Ascending aorta (tissue), 2 donors: ENCODE results near the gene KAZALD1. TPM values are rescaled to one million over a fixed set of nuclear protein-coding genes. Genes with fewer than 3 reads are reported as not detected.

Experiments used
- DNase-seq, 2 donors: peaks; one replicate each; pipeline ENCODE4 v3.0.0-alpha.2; 2019; ENCODE audit warnings: low spot score in 2 of 2
- H3K27ac ChIP-seq, 2 donors: fragments of 200-600 bp; sonication (generic); one replicate each; pipeline ENCODE4 v1.5.1; 2016 to 2017; ENCODE audit warnings: mild to moderate bottlenecking in 1 of 2
- H3K27me3 ChIP-seq: fragments of 200-600 bp; sonication (generic); one replicate; pipeline ENCODE4 v1.5.1; 2017
- H3K36me3 ChIP-seq, 2 donors: fragments of 200-600 bp; sonication (generic); one replicate each; pipeline ENCODE4 v1.5.1; 2016
- H3K4me1 ChIP-seq, 2 donors: fragments of 200-600 bp; sonication (generic); one replicate each; pipeline ENCODE4 v1.5.1; 2016 to 2017; ENCODE audit warnings: mild to moderate bottlenecking in 1 of 2
- H3K4me3 ChIP-seq, 2 donors: fragments of 200-600 bp; sonication (generic); one replicate each; pipeline ENCODE4 v1.5.1; 2016 to 2017; ENCODE audit warnings: mild to moderate bottlenecking in 1 of 2
- H3K9me3 ChIP-seq, 2 donors: fragments of 200-600 bp; sonication (generic); one replicate each; pipeline ENCODE4 v1.5.1; 2016
- CTCF ChIP-seq, 3 experiments: fragments of 200-600 bp in 2 of 3; fragments of 450-650 bp in 1 of 3; sonication (generic) in 2 of 3; IDR thresholded peaks; one replicate each; pipeline ENCODE4 v1.5.1; 2016 to 2019; ENCODE audit warnings: antibody characterized with exemption in 3 of 3, mild to moderate bottlenecking in 1 of 3, moderate library complexity in 1 of 3
- intact Hi-C: fragments of 100-400 bp; cut with DNase I; formaldehyde crosslinking; loops from one replicate; pipeline ENCODE4 v1.15.1; 2023
- total RNA-seq: library from RNA; depleted of rRNA; stranded (reverse); fragments of >200 nt; gene quantifications from one replicate; pipeline ENCODE4 v1.1.0, GENCODE V29; 2016

The KAZALD1 gene
- total RNA-seq, 1 donor from 2014 or later = 5.7 TPM

GRCh38 chr10:101019440-101019703 lies 42.4 kb upstream of the KAZALD1 start:
- intact Hi-C loops = loop anchor here (1.0 kb wide), 1 partner anchor 48 kb away; no protein-coding TSS in a partner anchor
- H3K4me1 ChIP-seq = peaks cover 0 to 7% of the 10 kb centered on the region in 2 donors
- no peak overlapping the region for H3K27ac ChIP-seq
- no peaks in the 10 kb centered on the region for H3K36me3 ChIP-seq
- H3K4me3 ChIP-seq = no peak overlapping the region
- no peak for TF ChIP-seq CTCF (IDR thresholded peaks at IDR 0.05)
- no peaks in the 10 kb centered on the region for H3K9me3 ChIP-seq
- H3K27me3 ChIP-seq = no peaks in the 10 kb centered on the region
- no peak for DNase-seq

DNA sequence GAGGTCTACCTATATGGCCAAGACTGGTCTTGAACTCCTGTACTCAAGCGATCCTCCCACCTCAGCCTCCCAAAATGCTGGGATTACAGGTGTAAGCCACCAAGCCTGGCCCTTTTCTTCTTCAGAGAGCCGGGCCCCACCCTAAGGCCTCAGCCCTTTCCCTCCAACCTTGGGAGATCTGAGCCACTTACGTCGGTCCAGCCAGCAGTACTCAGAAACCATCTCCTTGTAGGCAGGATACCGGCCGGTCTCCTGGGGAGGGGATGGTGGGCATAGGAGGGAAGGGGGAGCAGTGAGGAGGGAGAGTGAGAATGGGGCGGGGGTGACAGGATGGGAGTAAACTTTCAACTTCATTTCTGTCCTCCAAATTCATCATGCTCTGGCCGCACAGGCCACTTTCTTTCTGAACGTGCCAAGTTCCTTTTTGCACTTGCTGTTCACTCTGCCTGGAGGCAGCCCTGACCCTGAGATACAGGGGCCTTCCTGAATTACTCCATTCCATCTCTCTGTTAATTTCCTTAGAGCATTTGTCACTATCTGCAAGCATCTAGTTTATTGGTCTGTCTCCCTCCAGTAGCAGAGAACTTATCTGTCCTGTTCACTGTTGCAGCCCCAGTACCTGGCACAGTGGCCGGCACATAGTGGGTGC lies 41.2 kb upstream of the KAZALD1 start:
- no peak for DNase-seq
- Histone ChIP-seq H3K4me3 (no peak overlapping the region), H3K9me3 (no peaks in the 10 kb centered on the region), H3K4me1 (peaks cover 0 to 7% of the 10 kb centered on the region in 2 donors), H3K36me3 (no peaks in the 10 kb centered on the region), H3K27me3 (no peaks in the 10 kb centered on the region), H3K27ac (no peak overlapping the region)
- no peak for TF ChIP-seq CTCF (IDR thresholded peaks at IDR 0.05)
- intact Hi-C loops = no loop called here

DNA sequence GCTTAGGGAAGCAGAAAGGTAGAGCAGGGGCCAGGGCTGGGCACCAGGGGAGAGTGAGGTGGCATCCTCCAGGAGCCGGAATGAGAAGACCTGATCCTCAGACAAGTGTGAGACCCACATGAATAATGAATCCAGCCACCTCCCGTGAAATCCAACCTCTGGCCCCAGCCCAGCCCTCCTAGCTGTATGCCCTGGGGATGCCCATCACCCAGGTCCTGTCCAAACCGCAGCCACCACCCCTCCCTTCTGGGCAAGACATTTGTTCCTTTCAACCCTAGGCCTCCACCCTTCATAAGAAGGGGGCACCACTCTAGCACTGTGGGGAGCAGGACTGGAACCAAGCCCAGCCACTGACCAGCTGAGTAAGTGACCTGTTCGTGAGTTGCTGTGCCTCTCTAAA lies 40.5 kb upstream of the KAZALD1 start:
- no peak for TF ChIP-seq CTCF (IDR thresholded peaks at IDR 0.05)
- Histone ChIP-seq H3K36me3 (no peaks in the 10 kb centered on the region), H3K4me1 (peaks cover 0 to 7% of the 10 kb centered on the region in 2 donors), H3K4me3 (no peak overlapping the region), H3K27ac (no peak overlapping the region), H3K27me3 (no peaks in the 10 kb centered on the region), H3K9me3 (no peaks in the 10 kb centered on the region)
- intact Hi-C loops = no loop called here
- no peak for DNase-seq

- H3K9me3 ChIP-seq = no peaks in the 10 kb centered on the region
- no peaks in the 10 kb centered on the region for H3K27me3 ChIP-seq
- intact Hi-C loops = no loop called here
- no peak overlapping the region for H3K27ac ChIP-seq
- peaks cover 0 to 7% of the 10 kb centered on the region in 2 donors for H3K4me1 ChIP-seq
- no peaks in the 10 kb centered on the region for H3K36me3 ChIP-seq
- no peak overlapping the region for H3K4me3 ChIP-seq
- no peak for TF ChIP-seq CTCF (IDR thresholded peaks at IDR 0.05)
- DNase-seq = no peak
Measured at GRCh38 chr10:101021692-101022251, 40.0 kb upstream of the KAZALD1 start.

DNA sequence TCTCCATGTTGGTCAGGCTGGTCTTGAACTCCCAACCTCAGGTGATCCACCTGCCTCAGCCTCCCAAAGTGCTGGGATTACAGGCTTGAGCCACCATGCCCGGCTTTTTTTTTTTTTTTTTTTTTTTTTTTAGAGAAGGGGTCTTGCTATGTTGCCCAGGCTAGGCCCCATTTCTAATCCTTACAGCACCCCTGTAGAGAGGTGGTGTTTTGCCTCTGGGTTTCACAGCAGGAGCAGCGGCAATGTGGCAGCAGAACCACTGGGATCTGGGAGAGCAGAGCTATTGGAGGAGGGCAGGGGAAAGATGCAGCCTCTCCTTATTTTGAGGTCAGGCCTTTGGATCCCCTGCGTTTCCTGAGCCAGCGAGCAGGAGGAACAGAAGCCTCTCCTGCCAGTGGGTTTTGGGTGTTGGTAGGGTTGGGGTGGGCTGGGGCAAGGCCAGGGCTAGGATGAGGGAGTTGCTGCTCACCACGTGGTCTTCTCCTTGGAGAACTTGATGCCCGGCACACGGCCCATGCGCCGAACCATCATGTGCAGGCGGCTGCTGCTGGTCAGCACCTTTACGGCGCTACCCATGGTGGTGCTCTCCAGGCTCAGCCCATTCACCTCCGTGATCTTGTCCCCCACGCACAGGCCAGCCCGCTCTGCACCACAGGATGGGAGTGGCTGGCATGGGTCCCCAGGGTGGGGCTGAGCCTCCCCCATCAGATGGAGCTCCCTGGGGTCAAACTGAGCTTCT lies 38.7 kb upstream of the KAZALD1 start:
- no peaks in the 10 kb centered on the region for H3K9me3 ChIP-seq
- intact Hi-C loops = no loop called here
- H3K36me3 ChIP-seq = no peaks in the 10 kb centered on the region
- TF ChIP-seq CTCF (IDR thresholded peaks at IDR 0.05) = no peak
- H3K27ac ChIP-seq = no peak overlapping the region
- no peaks in the 10 kb centered on the region for H3K27me3 ChIP-seq
- H3K4me3 ChIP-seq = no peak overlapping the region
- peaks cover 0 to 7% of the 10 kb centered on the region in 2 donors for H3K4me1 ChIP-seq
- no peak for DNase-seq
